HG02981 (cell line): ENCODE results near the gene VIT.
"Not testable (repeated sequence)": the region's sequence is repeated elsewhere in the genome, so short reads cannot be mapped to it uniquely, and the experiment has no call there.

ENCODE experiments used
- ATAC-seq: cut with Tn5 transposase; IDR thresholded peaks from one replicate; pipeline ENCODE4 v1.9.1; 2021; ENCODE audit warnings: mild to moderate bottlenecking, moderate library complexity; ENCODE audit not compliant: unreplicated experiment

The VIT gene

DNA sequence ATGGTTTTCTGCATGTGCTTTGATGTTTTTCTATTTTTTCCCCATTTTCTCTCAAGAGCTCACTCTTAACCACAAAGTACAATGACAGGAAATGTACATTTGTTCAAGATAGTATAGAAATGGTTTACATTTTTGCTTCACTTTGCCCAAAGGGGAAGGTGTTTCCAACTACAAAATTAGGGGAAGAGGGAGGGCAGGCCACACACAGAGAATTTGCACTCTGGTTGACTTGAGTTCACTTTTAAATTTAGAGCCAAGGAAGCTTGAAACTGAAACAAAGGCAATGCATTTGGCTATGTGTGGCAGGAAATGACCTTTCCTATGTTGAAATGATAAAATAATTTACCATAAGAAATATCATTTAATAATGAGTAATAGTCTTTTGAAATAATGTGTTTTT is 19.1 kb upstream of the VIT start:
- ATAC-seq: no peak

DNA sequence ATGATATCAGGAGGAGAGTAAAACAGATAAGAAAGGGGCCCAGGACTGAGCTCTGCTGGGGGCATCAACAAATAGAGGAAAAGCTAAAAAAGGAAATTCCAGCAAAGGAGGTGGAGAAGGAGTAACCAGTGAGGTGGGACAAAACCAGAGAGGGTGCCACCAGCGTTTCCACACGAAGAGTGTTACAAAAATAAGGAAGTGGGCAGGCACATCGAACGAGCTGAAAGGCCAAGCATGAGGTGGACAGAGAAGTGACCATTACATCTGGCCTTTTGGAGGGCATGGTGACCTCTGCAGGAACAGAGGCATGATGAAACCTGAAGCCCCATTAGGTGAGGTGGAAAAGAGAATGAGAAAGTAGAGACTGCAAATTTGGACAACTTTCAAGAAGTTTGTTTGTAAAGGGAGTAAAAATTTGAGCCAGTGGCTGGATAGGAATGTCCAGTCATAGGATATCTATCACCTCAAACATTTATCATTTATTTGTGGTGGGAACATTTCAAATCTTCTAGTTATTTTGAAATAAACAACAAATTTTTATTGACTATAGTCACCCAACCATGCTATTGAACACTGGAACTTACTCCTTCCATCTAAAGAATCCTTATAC is 18.4 kb upstream of the VIT start:
- ATAC-seq: no peak

DNA sequence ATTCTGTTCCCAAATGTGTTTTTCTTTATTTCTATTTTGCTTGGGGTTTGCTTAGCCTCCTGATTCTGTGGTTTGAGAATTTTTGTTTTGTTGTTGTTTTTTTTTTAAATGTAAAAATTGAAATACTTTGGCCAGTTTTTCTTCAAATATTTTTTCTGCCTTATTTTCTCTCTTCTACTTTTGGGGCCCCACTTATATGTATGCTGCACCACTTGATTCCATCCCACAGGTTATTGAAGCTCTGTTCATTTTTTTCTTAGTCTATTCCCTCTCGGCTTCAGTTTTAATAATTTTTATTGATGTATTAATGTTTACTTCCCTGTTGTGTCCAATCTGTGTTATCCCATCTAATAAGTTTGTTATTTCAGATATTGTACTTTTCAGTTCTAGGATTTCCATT is 17.7 kb upstream of the VIT start:
- no peak for ATAC-seq

DNA sequence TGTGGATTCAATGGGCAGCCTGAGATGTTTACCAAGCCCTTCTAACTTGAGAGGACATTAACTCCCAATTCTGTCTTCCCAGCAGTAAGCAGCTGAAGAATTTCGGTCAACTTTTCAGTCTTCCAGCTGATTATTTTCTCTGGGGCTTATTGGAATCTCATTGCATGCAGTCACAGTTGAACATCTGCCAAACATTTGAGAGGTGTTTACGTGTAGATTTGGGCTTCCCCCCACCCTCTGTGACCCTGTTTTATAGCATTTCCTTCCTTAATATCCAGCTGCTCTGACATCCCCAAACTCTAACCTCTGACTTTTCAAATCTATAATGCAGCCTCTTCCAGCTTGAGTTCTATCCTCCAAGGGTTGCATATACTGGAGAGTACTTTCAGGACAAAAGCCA is 16.5 kb upstream of the VIT start:
- no peak for ATAC-seq

DNA sequence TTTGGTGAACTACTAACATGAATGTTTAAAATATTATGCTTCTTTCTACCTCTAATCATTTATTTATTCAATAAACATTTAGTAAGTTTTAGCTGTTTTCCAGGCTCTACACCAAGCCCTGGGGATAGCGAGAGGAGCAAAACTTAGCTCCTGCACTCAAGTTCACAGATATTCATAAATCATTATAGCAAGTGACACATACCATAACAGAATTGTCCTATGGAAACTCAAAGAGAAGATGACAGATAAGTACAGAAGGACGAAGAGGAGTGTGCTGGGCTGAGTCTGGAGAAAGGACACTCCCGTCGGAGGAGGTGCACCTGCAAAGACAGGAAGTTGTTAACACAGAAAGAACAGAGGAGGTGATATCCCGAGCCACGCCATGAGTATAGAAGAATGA is 13.9 kb upstream of the VIT start:
- no peak for ATAC-seq

DNA sequence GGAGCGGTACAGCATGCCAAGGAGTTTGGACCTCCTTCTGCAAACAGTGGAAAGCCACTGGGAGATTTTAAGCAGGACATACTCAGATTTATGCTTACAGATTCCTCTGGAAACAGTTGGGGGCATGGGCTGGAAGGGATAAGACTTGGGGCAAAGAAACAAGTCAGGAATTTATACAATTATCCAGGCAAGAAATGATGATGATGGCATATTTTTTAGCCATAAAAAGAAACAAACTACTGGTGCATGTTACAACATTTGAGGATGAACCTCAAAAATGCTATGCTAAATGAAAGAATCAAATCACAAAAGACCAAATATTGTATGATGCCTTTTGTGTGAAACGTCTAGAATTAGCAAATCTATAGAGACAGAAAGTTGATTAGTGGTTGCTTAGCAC is 13.5 kb upstream of the VIT start:
- ATAC-seq: no peak

DNA sequence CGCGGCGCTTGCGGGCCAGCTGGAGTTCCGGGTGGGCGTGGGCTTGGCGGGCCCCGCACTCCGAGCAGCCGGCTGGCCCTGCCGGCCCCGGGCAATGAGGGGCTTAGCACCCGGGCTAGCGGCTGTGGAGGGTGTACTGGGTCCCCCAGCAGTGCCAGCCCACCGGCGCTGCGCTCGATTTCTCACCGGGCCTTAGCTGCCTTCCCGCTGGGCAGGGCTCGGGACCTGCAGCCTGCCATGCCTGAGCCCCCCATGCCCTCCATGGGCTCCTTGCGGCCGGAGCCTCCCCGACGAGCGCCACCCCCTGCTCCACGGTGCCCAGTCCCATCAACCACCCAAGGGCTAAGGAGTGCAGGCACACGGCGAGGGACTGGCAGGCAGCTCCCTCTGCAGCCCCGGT is 8.2 kb upstream of the VIT start:
- not testable (repeated sequence) for ATAC-seq

DNA sequence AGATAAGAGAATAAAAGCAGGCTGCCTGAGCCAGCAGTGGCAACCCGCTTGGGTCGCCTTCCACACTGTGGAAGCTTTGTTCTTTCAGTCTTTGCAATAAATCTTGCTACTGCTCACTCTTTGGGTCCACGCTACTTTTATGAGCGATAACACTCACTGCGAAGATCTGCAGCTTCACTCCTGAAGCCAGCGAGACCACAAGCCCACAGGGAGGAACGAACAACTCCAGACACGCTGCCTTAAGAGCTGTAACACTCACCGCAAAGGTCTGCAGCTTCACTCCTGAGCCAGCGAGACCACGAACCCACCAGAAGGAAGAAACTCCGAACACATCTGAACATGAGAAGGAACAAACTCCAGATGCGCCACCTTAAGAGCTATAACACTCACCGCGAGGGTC is 7.5 kb upstream of the VIT start:
- ATAC-seq: not testable (repeated sequence)

DNA sequence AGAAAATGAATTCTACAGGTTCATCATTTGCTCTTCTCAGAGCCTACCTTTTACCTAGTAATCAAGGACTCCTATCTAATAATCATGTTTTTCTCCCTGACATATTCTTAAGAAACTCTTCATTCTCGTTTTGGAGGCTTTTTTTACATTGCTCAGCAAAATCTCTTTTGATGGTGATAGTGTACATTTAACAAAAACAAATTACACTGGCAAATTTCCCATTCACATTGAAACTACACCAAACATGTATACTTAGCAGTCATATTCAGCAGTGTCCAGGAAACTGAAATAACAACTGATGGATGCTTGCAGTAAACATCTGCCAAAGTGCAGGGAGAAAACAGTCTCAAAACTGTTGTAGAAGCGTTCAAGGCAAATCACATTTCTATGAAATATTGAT is 4.4 kb upstream of the VIT start:
- ATAC-seq: no peak

DNA sequence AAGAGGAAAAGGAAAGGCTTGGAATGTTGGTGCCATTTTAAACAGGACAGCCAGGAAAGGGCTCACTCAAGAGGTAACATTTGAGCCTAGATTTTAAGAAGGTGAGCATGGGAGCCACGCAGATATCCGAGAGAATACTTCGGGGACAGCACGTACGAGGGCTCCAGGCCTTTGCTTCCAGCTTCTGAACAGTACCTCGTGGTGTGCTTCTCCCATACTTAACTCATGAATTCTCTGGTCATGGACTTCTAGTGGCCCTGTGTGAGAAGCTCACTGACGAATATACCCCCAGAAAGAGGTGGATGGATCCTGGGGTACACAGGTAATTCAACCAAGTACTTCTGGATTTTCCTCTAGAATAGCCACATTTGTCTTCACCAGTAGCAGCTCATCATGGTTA is 2.7 kb upstream of the VIT start:
- ATAC-seq: no peak

DNA sequence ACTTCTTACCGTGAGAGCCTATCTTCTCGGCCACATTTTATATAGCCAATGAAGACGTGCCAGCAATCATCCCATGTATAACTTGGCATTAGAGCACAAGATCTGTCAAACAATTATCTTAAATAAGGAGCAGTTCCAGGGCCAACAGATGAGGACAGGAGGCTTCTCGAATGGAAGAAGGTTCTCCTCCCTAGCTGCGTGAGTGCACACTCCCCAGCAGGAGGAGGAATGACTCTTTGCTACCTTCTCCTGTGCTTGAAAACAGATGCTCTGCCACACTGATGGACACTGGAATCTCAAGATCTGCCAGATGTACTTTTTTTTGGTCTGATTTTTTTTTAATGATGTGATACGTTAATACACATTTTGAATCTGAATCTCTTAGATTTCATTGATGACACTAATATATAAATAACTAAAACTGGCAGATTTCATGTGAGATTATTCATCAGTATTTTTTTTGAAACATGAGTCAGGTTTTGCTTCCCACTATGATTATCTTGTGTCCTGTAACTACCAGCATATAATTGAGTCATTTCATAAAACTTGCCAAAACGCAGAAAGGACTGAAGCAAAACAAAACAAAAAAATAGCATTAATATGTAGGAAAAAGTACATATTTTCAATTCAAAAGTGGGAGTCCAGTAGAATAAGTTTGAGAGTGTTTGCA is 626 bp upstream of the VIT start:
- no peak for ATAC-seq

DNA sequence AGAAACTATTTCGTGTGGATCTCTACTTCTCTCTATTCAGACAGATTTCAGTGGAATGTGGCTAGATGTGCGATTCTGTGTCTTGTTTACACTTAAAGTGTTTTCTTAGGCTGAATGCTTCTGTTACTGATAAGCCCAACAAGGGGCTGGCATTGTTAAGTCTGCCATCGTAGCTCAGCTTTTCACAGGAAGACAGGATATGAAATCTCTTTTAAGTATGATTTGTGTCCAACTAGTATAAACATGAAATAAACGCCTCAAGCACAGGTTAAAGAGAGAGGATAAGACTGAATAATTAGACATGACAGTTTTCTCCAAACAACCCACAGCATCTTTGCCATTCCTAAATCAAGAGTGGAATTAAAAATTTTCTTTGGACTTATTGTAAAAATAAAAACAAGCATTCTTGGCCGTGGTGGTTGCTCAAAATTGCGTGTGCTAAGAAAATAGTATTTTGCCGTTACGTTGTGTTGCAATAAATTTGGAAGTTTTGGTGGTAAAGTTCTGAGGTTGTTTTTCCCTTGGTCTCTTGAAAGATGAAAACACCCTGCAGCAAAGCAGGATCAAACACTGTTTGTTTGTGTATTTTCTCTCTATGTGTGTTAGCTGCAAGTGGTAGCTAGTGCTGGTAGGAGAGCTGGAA is 1.0 kb downstream of the VIT start:
- no peak for ATAC-seq

DNA sequence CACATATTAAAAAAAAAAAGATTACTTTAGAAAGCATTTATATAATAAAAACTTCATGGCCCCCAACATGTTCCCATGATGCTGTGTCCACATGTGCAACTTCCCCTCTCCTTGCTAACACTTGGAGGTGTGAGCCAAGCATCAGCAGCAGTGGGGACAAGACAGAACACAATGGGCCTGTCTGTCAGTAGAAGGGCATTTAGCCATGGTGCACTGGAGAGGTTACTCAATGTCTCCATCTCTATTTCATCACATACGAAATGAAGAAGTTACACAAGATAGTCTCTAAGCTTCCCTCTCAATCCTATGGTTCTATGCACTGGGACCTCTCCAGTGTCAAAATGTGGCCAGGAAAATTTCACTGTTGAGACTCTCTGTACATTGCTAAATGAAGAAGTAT is 2.5 kb downstream of the VIT start:
- no peak for ATAC-seq

DNA sequence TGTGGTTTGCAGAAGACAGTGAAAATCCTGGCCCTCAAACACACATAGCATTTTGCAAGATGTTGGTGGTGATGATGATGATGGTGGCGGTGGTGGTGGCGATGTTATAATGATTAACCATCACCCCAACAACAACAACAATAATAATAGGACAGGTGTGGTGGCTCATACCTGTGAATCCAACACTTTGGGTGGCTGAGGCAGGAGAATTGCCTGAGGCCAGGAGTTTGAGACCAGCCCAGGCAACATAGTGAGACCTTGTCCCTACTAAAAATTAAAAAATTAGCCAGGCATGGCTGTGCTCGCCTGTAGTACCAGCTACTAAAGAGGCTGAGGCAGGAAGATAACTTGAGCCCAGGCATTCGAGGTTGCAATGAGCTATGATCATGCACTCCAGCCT is 3.8 kb downstream of the VIT start:
- no peak for ATAC-seq

DNA sequence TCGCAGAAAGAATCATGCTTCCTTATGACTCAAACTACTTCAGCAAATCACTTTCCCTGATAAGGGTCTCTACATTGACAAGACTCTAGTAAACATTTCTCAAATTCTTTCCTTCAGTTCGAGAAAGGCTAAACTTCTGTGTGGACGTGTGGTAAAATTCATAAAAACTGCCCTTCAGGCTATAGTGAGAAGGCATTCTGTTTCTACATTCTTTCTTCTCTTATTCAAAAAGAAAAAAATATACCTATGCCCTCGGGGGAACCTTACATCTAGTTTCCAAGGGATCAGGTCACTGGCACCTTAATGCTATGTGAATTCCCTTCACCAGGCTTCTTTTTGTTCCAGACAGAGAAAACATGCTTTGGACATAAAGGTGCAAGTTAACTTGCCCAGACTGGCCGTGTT is 4.9 kb downstream of the VIT start:
- ATAC-seq: no peak

DNA sequence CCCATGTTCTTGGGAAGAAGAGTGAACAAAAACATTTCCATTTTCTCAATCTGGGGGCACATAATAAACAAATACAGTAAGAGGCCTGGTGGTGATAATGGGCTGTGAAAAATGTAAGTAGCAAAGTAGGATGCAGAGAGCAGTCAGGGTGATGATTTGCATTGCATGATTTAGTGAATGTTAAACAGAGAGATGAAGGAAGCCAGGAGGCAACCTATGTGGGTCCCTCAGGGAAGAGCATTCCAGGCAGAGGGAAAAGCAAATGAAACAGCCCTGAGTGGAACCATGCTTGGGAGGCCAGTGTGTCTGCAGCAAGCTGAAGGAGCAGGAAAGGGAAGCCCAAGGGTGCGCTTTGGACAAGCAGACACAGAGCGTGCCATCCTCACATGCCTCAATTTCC is 5.4 kb downstream of the VIT start:
- ATAC-seq: no peak

DNA sequence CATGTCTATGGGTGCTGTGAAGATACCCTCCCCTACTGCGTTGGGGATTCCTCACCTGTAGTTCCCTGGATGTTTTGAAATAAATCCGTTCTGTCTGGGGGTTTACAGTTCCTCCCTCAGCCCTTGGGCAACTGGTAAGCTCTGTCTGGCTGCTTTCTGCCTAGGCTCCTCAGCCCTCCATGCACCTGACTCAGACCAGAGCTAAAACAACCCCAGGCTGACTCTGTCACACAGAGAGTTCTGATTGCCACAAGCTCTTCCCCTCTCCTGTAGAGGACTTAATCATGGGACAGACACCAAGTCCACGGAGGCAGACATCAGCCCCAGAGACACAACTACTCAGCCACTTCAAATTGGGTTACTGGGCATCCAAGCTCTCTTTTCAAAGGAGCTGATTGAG is 6.3 kb downstream of the VIT start:
- no peak for ATAC-seq

DNA sequence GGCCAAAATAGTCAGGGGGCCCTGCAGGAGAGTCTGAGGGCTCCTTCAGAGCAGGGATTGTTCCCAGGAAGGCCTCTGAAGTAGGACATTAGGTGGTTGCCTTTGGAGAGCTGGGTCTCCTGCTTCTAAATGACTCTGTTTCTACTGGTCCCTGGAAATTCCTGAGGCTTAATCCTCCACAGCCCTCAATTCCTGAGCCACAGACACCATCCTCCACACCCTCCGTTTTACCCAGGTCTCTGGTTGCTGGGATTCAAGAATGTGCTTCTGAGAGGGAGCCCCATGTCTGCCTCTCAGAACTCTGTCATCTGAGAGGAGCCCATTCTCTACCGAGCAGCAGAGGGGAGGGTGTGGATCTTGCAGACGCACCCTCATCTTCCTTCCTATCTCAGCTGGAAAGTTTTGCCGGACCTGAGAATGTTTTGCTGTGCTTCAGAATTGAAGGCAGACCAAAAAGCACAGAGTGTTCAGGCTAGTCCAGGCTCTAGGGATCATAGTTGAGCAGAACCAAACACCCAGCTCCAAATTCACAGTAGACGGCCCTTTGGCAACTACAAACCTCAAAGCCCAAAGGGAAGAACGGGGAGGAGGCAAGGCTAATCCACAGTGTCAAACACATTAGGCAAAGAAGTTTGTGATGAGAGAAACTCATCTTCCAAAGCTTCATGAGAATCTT is 8.1 kb downstream of the VIT start:
- no peak for ATAC-seq

DNA sequence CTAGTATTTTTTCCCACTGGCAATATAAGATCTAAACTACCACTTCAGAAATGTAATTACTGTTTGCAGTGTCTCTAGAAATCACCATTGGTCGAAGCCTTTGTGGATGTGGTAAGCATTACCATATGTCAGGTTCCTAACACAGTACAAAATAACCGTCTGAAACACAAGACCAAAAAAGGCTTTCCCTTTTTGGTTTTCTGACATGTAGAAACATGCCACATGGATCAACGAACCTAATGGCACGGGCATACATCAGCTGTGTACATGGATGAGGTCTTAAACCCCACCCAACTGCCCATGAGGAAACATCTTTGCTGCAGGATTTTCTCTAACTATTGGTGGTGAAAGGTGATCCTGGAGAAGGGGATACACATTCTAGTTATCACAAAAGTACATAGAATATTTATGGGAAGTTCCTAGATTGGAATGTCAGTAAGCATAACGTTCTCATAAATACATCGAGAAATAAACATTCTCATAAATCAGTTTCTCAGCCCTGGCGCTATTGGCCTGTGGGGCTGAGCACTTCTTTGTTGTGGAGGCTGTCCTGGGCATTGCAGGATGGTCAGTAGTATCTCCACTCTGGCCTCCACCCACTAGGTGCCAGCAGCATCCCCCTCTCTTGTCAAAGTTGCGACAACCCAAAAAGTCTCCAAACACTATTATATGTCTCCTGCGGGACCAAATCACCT is 9.0 kb downstream of the VIT start:
- ATAC-seq: no peak

DNA sequence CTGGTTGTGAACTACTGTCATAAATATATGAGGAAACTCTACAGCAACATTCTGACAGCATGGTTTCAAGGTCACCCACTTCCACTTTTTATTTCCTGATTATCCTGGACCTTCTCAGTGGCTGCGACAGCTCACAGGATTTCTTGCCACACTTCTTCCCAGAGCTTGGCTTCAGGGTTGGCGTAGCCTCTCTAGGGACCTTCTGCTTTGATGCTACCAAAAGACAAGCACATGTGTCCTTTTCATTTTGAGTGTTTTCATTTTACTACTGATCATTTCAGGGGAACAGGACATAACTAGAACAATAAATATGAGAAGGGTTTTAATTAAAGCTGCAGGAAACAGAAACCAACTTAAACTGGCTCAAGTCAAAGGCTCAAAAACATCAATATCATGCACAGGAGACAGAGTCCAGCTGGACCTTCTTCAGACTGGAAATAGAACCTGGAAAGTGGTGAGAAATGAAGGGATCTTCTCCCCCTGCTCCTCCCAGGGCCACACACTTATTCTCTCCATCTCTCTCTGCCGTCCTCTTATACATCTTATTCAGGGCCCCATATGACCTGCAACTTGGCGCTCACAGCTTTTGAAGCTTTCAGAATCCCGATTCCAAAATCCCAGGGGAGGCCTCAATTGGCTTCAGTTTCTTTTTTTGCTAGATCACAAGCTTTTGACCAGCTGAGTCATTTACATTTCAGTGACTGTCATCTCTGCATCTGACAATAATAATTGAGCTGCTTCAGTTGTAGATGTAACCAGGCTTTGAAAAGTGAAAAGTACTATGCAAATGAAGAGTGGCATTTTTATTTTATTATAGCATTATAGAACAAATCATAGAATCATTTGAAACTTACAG is 9.7 kb downstream of the VIT start:
- ATAC-seq: no peak

DNA sequence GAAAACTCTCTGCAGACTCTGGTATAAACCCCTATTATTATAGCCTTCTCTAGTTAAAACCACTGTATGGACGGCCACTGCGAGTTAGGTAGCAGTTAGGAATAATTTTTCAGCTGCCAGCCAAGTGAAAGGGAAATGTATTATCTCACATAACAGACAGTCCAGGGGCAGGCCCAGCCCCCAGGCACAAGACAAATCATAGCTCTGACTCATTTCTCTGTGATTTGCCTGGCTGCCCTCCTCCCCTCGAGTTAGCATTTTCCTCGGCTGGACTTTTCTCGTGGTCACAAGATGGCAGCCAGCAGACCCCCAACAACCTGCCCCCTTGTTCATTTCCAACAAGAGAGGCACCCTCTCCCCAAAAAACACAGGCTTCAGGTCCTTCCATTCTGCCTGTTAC is 10.5 kb downstream of the VIT start:
- no peak for ATAC-seq
